Measurements from ENCODE around the gene CD300H. TPM values are rescaled to one million over a fixed set of nuclear protein-coding genes. Genes with fewer than 3 reads are reported as not detected.

CD300H gene
- polyA plus RNA-seq, 6 donors from 2014 or later: 0.94 to 1.1 TPM; not detected in 4

GRCh38 chr17:74528491-74529199 is 38.7 kb downstream of the CD300H start:
- H3K4me1 Mint-ChIP-seq: peaks cover 30 to 41% (median 39%) of the 10 kb centered on the region in 3 donors
- ATAC-seq (ENCODE audit: low read depth in 2 of 2): peak; percentile 93
- no peaks in the 10 kb centered on the region for H3K36me3 Mint-ChIP-seq
- H3K27me3 Mint-ChIP-seq: peaks cover 16 to 39% (median 25%) of the 10 kb centered on the region in 3 donors
- DNase-seq: peak; percentile 51
- H3K27ac Mint-ChIP-seq: peak overlapping the region in 5 of 6 donors; percentile 24 to 92 (median 81)
- H3K9me3 Mint-ChIP-seq: no peaks in the 10 kb centered on the region
- peak overlapping the region in 1 of 8 donors; percentile 26 for H3K4me3 Mint-ChIP-seq

GRCh38 chr17:74527756-74528155 is 39.6 kb downstream of the CD300H start:
- H3K27ac Mint-ChIP-seq: peak overlapping the region in 1 of 6 donors; percentile 37
- H3K4me3 Mint-ChIP-seq: no peak overlapping the region
- DNase-seq (no peak), ATAC-seq (ENCODE audit: low read depth in 2 of 2) (no peak)
- peaks cover 0 to 3% (median 0%) of the 10 kb centered on the region in 7 donors for H3K9me3 Mint-ChIP-seq
- peaks cover 0 to 5% of the 10 kb centered on the region in 2 donors for H3K36me3 Mint-ChIP-seq
- H3K4me1 Mint-ChIP-seq: peaks cover 26 to 34% (median 32%) of the 10 kb centered on the region in 3 donors
- H3K27me3 Mint-ChIP-seq: peaks cover 10 to 48% (median 24%) of the 10 kb centered on the region in 3 donors

GRCh38 chr17:74527081-74527480 is 40.2 kb downstream of the CD300H start:
- Mint-ChIP-seq H3K9me3 (peaks cover 0 to 3% (median 0%) of the 10 kb centered on the region in 7 donors), H3K36me3 (peaks cover 0 to 5% of the 10 kb centered on the region in 2 donors), H3K27ac (peak overlapping the region in 2 of 6 donors; percentile 54 to 63), H3K4me3 (no peak overlapping the region), H3K4me1 (peaks cover 22 to 30% (median 25%) of the 10 kb centered on the region in 3 donors), H3K27me3 (peaks cover 10 to 50% (median 24%) of the 10 kb centered on the region in 3 donors)
- DNase-seq: no peak
- ATAC-seq (ENCODE audit: low read depth in 2 of 2): no peak

- no peak for DNase-seq
- Mint-ChIP-seq H3K4me1 (peaks cover 18 to 28% (median 24%) of the 10 kb centered on the region in 3 donors), H3K9me3 (peaks cover 0 to 3% (median 0%) of the 10 kb centered on the region in 7 donors), H3K36me3 (peaks cover 0 to 5% of the 10 kb centered on the region in 2 donors), H3K27me3 (peaks cover 10 to 47% (median 24%) of the 10 kb centered on the region in 3 donors), H3K4me3 (no peak overlapping the region), H3K27ac (peak overlapping the region in 2 of 6 donors; percentile 54 to 63)
- no peak for ATAC-seq (ENCODE audit: low read depth in 2 of 2)
Observed at GRCh38 chr17:74526681-74527080, 40.6 kb downstream of the CD300H start.

- Mint-ChIP-seq H3K36me3 (peaks cover 0 to 5% of the 10 kb centered on the region in 2 donors), H3K4me3 (no peak overlapping the region), H3K27ac (peak overlapping the region in 1 of 6 donors; percentile 62), H3K4me1 (peaks cover 13 to 27% (median 25%) of the 10 kb centered on the region in 3 donors), H3K27me3 (peaks cover 12 to 52% (median 24%) of the 10 kb centered on the region in 3 donors), H3K9me3 (peaks cover 0 to 3% (median 0%) of the 10 kb centered on the region in 7 donors)
- ATAC-seq (ENCODE audit: low read depth in 2 of 2): no peak
- no peak for DNase-seq
Observed at GRCh38 chr17:74525781-74526288, 41.5 kb downstream of the CD300H start.

GRCh38 chr17:74525465-74525725 is 41.9 kb downstream of the CD300H start:
- Mint-ChIP-seq H3K4me3 (no peak overlapping the region), H3K27me3 (peaks cover 13 to 50% (median 22%) of the 10 kb centered on the region in 3 donors), H3K9me3 (peaks cover 0 to 3% (median 0%) of the 10 kb centered on the region in 7 donors), H3K4me1 (peaks cover 12 to 31% (median 29%) of the 10 kb centered on the region in 3 donors), H3K27ac (peak overlapping the region in 1 of 6 donors; percentile 62), H3K36me3 (peaks cover 0 to 5% of the 10 kb centered on the region in 2 donors)
- ATAC-seq (ENCODE audit: low read depth in 2 of 2) (no peak), DNase-seq (no peak)

GRCh38 chr17:74524653-74525464 is 42.5 kb downstream of the CD300H start:
- peaks cover 13 to 45% (median 18%) of the 10 kb centered on the region in 3 donors for H3K27me3 Mint-ChIP-seq
- H3K27ac Mint-ChIP-seq: peak overlapping the region in 1 of 6 donors; percentile 86
- peaks cover 0 to 5% of the 10 kb centered on the region in 2 donors for H3K36me3 Mint-ChIP-seq
- ATAC-seq (ENCODE audit: low read depth in 2 of 2) (no peak), DNase-seq (no peak)
- no peak overlapping the region for H3K4me3 Mint-ChIP-seq
- peaks cover 9 to 37% (median 35%) of the 10 kb centered on the region in 3 donors for H3K4me1 Mint-ChIP-seq
- peaks cover 0 to 3% (median 0%) of the 10 kb centered on the region in 7 donors for H3K9me3 Mint-ChIP-seq

- Mint-ChIP-seq H3K27me3 (peaks cover 8 to 45% (median 18%) of the 10 kb centered on the region in 3 donors), H3K27ac (no peak overlapping the region), H3K4me1 (peaks cover 4 to 30% (median 24%) of the 10 kb centered on the region in 3 donors), H3K9me3 (peaks cover 0 to 12% (median 6%) of the 10 kb centered on the region in 7 donors), H3K4me3 (no peak overlapping the region), H3K36me3 (peaks cover 0 to 5% of the 10 kb centered on the region in 2 donors)
- DNase-seq (no peak), ATAC-seq (ENCODE audit: low read depth in 2 of 2) (no peak)
Observed at GRCh38 chr17:74523308-74523707, 44.0 kb downstream of the CD300H start.

GRCh38 chr17:74522381-74523105 is 44.8 kb downstream of the CD300H start:
- peaks cover 8 to 45% (median 18%) of the 10 kb centered on the region in 3 donors for H3K27me3 Mint-ChIP-seq
- H3K27ac Mint-ChIP-seq: peak overlapping the region in 1 of 6 donors; percentile 66
- ATAC-seq (ENCODE audit: low read depth in 2 of 2) (no peak), DNase-seq (no peak)
- H3K4me1 Mint-ChIP-seq: peaks cover 3 to 28% (median 22%) of the 10 kb centered on the region in 3 donors
- no peak overlapping the region for H3K4me3 Mint-ChIP-seq
- peaks cover 0 to 5% of the 10 kb centered on the region in 2 donors for H3K36me3 Mint-ChIP-seq
- H3K9me3 Mint-ChIP-seq: peaks cover 0 to 18% (median 11%) of the 10 kb centered on the region in 7 donors

- ATAC-seq (ENCODE audit: low read depth in 2 of 2) (no peak), DNase-seq (no peak)
- peaks cover 8 to 45% (median 21%) of the 10 kb centered on the region in 3 donors for H3K27me3 Mint-ChIP-seq
- H3K9me3 Mint-ChIP-seq: peaks cover 0 to 18% (median 11%) of the 10 kb centered on the region in 7 donors
- H3K4me3 Mint-ChIP-seq: peak overlapping the region in 4 of 8 donors; percentile 8 to 64 (median 55)
- H3K4me1 Mint-ChIP-seq: peaks cover 3 to 26% (median 22%) of the 10 kb centered on the region in 3 donors
- H3K27ac Mint-ChIP-seq: peak overlapping the region in 3 of 6 donors; percentile 56 to 72 (median 66)
- peaks cover 0 to 5% of the 10 kb centered on the region in 2 donors for H3K36me3 Mint-ChIP-seq
Observed at GRCh38 chr17:74521701-74522201, 45.6 kb downstream of the CD300H start.

- Mint-ChIP-seq H3K9me3 (peaks cover 0 to 18% (median 11%) of the 10 kb centered on the region in 7 donors), H3K4me1 (peaks cover 3 to 26% (median 22%) of the 10 kb centered on the region in 3 donors), H3K4me3 (peak overlapping the region in 2 of 8 donors; percentile 49 to 61), H3K36me3 (peaks cover 0 to 5% of the 10 kb centered on the region in 2 donors), H3K27me3 (peaks cover 8 to 45% (median 28%) of the 10 kb centered on the region in 3 donors), H3K27ac (peak overlapping the region in 3 of 6 donors; percentile 5 to 56 (median 56))
- no peak for DNase-seq
- ATAC-seq (ENCODE audit: low read depth in 2 of 2): no peak
Observed at GRCh38 chr17:74520790-74521480, 46.4 kb downstream of the CD300H start.

- ATAC-seq (ENCODE audit: low read depth in 2 of 2) (peak; percentile 74 to 89), DNase-seq (no peak)
- Mint-ChIP-seq H3K36me3 (peaks cover 0 to 5% of the 10 kb centered on the region in 2 donors), H3K4me1 (peaks cover 3 to 26% (median 22%) of the 10 kb centered on the region in 3 donors), H3K9me3 (peaks cover 3 to 18% (median 11%) of the 10 kb centered on the region in 7 donors), H3K4me3 (peak overlapping the region in 1 of 8 donors; percentile 51), H3K27ac (peak overlapping the region in 2 of 6 donors; percentile 24 to 88), H3K27me3 (peaks cover 3 to 36% (median 22%) of the 10 kb centered on the region in 3 donors)
Observed at GRCh38 chr17:74520016-74520434, 47.3 kb downstream of the CD300H start.

Measured in naive B cell (primary cell).